Ramos (cell line): ENCODE results near the gene KIR3DL3.
"Not testable (repeated sequence)": the region's sequence is repeated elsewhere in the genome, so short reads cannot be mapped to it uniquely, and the experiment has no call there.

Source experiments
- in situ Hi-C: fragments of 300-500 bp; cut with MboI; formaldehyde crosslinking; loops from one replicate; pipeline ENCODE4 v1.14.3; 2022; ENCODE audit warnings: low sequenced_read_pairs; ENCODE audit not compliant: unreplicated experiment

The KIR3DL3 gene

GRCh38 chr19:54775830-54776229, 51.6 kb downstream of the KIR3DL3 start:
- in situ Hi-C loops, result not testable (repeated sequence)

DNA sequence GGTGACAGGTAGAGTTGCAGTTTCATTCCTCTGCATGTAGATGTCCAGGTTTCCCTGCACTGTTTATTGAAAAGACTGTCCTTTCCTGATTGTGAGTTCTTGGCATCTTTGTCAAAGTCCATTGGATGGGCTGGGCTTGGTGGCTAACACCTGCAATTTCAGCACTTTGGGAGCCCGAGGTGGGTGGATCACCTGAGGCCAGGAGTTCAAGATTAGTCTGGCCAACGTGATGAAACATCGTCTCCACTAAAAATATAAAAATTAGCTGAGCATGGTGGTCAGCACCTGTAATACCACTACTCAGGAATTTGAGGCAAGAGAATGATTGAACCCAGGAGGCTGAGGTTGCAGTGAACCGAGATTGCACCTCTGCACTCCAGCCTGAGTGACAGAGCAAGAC, 53.6 kb downstream of the KIR3DL3 start:
- in situ Hi-C loops, result not testable (repeated sequence)

DNA sequence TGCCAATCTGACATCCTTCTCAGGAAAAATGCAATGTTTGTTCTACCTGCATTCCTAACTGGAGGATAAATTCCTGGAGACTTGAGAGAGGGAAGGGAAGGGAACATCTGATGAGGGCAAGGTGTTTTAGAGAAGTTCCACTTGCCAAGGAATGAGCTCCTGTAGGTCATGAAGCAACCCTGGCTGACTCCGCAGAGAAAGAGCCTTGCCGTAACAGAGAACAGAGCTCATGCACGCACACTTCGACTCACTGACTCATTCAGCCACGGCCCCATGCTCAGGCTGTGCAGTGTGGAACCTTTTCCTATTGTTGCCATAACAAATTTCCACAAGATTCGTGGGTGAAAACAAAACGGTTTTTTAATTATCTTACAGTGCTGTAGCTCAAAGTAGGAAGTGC, 54.7 kb downstream of the KIR3DL3 start:
- in situ Hi-C loops, result not testable (repeated sequence)

DNA sequence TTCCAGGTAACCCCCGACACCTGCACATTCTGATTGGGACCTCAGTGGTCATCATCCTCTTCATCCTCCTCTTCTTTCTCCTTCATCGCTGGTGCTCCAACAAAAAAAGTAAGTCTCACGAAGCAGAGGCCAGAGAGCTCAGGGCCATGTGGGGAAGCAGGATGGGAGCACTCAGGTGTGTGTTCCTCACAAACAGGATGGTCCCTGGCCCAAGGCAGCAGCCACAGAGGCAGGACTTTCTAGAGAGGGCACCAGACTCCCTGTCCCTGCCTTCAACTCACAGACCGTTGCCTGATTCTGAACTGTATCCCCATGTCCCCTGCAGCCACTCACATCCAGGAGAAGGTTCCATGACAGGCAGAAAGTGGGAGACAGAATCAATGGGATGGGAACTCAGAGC, 58.7 kb downstream of the KIR3DL3 start:
- in situ Hi-C loops, result not testable (repeated sequence)
